ENCODE results near the gene PCK1. TPM values are rescaled to one million over a fixed set of nuclear protein-coding genes. Genes with fewer than 3 reads are reported as not detected.

The PCK1 gene
- polyA plus RNA-seq, 10 donors = 0.08 to 0.42 (median 0.18) TPM; not detected in 3

DNA sequence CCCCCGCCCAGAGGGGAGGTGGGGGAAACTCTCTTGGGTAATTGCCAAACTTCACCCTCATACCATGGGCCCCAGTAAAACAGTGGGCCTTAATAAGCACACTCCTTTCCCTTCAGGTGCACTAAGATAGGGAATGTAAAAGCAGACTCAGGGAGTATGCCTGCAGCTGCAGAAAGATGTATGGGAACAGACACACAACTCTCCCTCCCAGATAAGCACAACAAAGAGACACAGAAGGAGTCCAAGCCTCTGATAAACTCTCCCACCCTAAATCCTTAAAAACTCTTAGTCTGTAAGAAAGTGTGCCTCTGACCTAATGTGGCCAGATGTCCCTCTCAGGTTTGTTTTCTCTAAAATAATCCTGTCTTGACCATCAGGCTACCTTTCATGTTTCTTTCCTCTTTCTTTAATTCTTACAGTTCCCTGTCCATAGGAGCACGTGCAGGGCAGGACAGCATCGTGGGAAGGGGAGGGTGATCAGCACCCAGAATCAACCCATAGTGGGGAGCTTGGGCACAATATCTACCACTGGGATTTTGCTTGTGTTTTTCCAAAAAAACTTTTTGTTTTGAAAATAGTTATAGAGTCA lies 24.7 kb upstream of the PCK1 start:
- no peak for DNase-seq

DNA sequence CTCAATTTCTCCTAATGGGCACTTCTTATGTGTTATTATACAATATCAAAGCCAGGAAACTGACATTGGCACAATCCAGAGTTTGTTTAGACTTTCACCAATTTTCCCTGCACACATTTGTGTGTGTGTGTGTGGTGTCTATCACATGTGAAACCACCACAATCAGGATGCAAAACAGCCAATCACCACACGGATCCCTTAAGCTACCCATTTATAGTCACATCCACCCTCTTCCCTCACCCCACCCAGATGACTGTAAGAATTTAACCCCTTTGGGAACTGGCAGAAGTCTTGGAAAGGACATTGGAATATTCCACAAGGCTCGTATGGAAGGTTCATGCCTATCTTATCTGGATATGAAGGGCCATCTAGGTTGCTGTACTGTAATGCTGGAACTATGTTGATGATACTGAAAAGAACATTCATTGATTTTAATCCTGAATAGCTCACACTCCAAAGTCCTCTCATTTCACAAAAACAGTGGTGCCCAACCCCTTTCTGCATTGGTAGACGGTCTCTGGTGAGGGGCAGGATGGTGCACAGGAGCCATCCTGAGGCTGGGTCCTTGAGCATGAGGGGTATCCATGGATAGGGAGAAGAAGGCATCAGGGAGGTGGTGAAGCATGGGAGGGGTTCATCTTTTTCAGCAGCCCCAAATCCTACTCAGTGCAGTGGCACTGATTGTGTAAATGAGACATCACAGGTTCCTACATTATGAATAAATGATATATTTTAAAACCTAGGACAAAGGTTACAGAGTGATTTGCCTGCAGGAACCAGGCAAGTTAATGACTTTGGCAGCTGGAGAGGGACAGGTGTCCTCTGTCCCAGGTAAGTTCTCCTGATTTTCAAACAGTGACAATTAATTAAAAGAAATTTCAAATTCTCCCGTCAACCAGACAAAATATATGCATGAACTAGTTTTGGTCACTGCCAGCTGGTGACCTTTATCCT lies 23.9 kb upstream of the PCK1 start:
- no peak for DNase-seq

DNA sequence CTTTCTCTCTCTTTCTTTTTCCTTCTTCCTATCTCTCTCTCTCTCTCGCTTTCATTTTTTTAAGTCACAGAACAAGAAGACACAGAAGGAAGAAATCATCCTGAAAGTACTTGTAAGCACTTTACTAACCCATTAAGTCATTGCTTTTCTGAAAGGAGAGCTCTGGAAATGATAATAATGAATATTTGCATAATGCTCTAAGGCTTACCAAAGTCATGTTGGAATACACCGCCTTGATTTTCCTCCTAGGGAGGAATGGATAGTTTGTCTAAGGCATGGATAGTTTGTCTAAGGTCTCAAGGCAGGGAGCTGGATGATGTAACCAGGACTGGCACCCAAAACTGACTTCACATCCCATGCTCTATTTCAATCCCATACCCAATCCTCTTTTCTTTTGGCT lies 23.1 kb upstream of the PCK1 start:
- no peak for DNase-seq

DNA sequence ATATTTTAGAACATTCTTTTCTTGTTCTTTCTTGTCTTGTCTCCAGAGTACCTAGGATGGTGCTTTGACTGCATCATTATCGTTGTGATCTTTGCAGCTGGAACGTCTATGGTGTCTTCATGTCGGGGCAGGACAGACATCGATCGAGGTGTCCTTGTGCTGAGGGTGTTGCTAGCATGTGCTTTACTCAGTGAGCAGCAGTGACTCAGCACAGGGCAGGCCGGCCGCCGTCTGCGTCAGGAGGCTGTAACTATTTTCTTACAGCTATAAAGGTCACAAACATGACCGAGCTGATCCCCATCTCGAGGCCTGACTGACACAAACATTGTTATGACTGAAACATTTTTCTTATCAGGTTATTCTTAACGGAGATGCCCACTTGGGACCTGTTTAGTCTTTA lies 21.0 kb upstream of the PCK1 start:
- no peak for DNase-seq

DNA sequence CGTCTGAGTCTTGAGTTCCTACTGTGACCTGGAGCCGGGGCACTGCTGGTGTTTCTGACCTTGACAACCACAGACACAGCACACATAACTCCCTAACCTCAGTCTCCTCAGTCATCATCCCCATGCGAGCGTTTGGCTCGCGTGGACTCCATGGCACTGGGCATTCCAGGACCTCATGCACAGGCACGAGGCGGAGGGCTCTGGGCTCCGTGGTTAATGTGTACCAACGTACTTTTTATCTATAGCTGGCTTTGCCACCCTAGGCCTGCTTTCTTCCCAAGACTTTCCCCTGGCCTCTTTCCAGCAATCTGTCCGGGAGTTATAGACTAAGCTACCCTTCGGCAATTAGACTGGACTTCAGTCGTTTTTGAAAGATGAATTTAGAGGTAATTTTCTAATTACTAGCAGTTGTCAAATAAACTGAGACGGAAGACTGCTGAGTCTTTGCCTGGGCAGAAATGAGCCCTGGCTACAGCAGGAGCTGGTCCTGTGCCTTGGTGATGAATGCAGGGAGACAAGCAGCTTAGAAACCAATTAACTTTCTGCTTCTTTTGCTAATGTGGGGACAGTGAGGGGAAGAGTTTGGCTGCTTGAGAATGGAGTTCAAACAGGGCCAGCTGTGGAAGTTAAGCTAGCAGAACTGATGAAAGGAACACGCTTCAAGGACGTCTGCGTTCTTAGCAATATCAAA lies 19.9 kb upstream of the PCK1 start:
- DNase-seq = no peak

DNA sequence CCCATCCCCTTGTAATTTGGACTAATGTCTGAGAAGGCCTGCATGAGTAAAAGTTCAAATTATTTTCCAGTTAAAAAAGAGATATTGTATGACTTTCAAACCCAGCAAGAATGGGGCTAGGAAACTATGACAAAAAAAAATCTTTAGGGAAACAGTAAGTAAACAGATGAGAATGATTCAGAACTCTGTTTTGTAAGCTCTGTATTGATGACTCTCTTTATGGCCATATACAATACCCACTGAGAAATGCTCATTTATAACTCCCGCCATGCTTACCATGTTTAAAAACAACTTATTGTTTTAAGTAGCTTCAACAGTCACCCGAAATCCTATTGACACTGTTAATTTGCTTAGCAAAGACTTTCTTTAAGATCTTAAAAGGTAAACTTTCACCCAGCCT lies 17.2 kb upstream of the PCK1 start:
- no peak for DNase-seq

DNA sequence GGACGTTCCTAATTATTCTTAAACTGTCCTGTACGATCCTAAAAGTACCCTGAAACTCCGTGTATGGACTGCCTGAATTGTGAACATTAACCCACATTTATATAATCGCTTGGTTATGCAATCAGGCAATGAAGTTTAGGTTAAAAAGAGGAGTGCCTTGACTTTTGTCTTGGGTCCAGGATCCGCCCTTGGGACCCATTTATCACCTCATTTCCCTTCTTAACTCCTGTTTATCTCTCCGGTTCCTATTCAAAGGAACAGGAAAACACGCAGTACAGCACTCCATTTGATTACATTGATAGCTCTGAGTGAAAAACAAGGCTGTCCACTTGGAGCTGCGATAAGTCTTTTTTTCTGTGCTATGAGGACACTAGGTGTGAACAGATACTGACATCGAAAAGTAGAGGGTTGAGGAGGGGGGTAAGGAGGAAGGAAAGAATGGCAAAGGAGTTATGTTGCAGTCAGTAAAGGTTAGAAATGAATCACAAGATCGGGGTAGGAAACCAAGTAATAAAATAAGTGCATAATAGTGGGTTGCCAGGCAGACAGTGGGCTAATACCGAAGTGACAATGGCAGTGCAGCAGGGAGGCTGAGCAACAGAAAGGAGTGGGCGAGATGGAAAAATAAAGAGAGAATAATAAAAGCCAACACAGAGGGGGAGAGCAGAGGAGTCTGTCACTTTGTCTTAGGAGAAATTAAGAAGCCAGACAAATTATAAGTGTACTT lies 15.9 kb upstream of the PCK1 start:
- DNase-seq = peak in 1 of 3 donors; percentile 11

DNA sequence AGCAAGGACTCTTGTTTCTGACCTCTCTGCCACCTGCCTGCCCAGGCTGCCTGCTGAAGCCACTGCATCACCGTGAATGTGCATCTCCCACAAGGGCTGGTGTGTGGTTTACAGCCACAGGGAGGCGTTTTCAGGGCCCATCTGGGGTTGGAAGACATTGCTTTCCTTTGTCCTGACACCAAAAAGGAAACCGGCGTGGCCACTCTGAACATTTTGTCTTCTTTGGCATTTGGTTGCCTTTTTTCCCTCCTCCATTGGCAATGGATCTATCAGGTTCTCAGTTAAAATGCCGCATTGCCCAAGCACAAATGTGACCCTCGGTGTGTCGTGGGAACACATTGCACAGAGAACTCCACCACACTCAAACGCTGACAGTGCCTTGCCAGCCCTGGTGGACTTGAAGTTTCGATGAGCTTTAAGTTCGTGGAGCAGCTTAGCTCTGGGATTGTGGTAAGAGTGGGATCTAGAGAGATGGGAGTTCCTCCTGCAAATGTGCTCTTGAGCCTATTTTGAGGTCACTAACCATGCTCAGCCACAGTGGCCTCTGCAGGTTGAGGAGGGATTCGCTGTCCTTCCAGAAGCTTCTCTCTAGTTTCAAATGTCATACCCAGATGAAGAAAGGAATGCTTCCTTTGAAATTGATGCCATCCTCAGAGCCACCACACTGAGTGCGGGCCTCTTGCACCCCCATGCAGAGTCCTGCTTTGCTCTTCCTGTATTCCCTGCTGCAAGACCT lies 14.8 kb upstream of the PCK1 start:
- DNase-seq = no peak

DNA sequence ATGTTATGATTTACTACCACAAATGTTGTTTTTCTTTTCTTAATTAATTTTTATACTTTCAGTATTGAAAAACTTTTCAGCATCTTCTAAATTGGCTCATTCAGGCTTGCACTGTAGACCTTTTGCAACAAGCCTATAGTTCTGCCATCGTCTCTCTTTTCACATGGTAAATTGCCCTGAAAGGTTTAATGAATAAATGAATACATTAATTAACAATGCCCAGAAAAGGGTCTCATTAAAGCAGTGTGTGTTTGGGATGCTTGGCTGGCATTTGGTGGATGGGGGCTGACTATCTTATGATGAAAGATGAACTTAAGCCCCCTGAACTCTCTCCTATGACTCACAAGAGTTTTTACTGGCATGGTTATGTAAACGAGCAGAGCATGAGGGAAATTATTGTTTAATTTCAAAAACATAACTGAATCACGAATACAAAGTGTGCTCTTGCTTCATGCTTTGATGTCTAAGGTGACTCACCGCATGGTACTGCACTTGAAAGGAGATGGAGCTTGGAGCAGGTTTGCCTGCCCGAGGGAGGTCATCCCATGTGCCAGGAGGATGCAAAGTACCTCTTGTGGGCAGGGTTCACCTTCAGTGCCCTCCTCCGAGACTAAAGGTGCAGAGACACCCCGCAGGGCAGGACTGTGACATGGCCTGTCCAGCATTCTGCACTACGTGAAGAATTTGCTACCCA lies 13.8 kb upstream of the PCK1 start:
- DNase-seq = no peak

DNA sequence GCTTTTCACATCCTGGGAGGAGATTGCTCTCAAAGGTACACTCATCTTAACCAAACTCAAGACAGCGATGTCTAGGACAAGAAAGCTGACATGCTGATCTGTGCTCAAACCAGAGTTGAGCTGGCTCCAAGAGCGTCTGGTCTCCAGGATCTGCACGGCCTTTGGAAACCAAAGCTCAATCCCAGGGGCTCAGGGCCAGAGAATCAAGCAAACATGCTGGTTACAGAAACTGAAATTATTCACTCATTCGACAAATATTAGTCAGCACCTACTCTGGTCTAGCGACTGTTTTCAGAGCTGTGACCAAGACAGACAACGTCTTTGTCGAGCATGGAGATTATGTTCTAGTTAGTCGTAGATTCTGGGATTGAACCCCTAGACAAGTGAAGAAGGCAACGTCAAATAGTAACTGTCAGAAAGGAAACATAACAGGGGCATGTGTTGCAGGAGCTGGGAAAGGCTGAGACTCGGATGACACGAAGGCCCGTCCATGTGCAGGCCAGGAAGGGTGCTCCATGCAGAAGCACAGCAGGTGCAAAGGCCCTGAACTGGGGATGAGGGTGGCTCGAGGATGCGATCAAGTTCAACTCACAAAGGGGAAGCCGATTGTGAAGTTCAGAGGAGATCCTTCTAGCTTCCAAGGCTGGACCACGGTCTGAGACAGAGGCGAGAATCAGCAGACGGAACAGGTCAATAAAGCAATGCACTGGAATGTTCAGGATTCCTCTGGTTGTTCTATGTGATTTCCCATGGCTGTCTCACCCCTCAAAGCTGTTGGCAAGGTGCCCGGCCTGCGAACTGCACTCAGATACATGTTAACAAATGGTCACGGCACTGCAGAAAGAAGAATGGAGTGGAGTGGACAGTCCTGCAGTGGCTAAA lies 12.5 kb upstream of the PCK1 start:
- DNase-seq = peak in 2 of 3 donors; percentile 10 to 21

DNA sequence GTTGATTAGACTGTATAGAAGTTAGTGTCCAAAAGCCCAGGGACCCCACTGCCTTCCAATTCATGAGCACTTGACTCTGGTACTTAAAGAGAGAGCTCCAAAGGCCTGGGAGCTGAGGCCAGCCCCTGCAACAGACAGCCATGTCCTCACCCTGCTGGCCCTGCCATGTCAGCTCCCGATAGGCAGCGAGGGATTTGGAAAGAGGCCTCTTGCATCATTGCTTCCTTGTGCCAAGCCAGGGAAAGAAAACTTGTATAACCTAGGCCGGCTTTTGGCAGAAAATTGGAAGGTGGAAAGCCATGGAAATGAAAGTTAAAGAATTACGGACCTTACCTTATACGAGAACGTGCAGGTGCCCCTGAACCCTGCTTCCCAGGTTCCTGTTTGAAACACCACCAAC lies 8.4 kb upstream of the PCK1 start:
- DNase-seq = no peak

DNA sequence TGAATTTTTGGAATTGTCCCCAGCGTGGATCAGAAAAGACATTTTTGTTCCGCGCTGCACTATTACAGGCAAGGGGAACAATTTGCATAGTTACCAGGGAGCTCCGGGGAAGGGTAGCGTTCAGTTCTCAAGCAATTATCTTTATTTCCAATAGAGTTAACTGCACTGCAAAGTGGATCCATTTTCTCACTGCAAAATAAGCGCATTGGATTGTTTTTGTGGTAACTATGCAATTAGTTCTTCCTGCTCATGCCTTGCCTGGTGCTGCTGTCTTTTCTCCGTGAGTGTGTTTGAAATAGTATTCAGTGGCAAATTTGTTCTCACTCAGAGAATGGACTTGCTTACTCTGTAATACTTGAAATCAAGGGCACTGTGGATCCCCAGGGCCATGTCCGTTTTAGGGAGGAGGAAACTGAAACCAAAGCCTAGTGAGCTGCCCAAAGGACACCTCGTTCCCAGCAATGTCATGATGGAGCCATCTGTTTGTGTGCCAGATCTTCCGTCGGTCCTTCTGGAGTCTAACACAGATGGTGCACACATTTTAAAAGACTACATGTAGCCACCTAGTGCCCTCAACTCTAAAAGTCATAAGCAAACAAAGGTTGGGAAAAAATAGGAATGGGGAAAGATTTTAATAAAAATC lies 7.4 kb upstream of the PCK1 start:
- DNase-seq = no peak

DNA sequence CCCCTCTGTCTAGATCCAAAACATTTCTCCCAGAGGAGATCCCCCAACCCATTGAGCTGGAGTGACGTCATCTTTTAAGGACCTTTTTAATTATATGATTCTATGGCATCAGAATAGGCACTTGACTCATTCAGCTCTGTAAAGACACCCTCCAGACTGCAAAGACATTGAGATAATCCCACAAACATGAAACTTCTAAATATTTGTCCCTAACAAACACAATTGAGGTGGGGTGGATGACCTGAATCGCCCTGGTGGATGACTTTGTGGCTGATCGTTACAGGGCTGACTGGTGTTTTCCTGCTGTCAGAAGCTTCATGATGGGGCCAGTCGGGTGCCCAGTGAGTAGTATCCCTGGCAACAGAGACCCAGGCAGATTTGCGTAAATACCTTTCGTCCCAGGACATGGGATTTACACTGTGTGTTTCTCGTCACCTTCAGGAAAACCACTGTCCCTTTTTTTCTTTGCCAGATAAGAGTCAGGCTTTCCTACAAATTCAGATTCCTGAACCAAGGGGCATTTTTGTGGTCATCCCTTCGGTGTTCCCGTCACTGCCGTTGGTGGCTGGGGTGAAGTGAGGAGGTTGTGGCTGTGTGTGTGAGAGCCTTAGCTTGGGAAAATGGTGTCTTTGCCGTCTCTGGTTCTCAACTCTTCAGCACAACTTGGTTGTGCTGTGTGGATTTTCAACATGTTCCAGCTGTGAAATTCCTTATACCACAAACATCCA lies 5.3 kb upstream of the PCK1 start:
- DNase-seq = no peak

DNA sequence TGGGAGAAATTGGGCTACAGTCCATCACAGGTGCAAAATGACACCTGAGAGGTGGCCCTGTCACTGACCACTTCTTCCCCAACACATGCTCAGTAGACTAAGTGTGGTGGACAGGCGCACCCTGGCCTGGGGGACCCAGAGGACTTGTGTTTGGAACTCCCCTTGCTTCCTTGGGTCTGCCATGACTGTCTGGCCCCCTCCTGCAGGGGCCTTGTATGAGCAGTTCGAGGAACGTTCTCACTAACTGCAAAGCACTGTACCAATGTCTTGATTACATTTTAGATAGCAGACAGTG lies 4.0 kb upstream of the PCK1 start:
- DNase-seq = no peak

DNA sequence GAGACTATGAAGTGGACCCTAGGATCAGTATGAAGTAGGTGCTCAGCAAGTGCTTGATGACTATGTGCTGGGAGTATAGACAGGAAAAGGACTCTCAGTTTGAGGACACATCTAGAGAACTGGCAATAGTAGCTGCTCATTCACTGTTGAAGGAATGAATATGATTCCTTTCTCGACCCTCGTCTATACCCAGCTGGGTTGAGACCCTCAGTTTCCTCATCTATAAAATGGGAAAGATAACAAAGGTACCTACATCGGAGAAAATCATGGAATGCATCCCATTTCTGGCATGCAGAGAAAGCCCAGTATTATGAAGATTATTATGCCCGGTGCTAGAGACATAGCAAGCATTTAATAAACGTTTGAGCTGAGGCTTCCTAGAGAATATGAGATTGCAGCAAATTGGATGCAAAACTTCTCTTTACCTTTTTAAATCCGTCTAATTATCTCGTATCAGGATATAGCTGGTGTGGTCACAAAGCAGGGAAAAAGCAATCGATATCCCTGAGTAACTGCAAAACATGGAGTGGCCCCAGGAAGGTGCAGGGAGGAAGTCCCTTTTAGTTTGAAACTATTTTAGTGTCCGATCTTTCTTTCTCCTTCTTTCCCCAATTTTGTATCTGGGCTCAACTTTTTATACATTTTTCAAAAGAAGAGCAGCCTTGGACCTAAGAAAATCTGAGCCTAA lies 2.8 kb upstream of the PCK1 start:
- DNase-seq = no peak

DNA sequence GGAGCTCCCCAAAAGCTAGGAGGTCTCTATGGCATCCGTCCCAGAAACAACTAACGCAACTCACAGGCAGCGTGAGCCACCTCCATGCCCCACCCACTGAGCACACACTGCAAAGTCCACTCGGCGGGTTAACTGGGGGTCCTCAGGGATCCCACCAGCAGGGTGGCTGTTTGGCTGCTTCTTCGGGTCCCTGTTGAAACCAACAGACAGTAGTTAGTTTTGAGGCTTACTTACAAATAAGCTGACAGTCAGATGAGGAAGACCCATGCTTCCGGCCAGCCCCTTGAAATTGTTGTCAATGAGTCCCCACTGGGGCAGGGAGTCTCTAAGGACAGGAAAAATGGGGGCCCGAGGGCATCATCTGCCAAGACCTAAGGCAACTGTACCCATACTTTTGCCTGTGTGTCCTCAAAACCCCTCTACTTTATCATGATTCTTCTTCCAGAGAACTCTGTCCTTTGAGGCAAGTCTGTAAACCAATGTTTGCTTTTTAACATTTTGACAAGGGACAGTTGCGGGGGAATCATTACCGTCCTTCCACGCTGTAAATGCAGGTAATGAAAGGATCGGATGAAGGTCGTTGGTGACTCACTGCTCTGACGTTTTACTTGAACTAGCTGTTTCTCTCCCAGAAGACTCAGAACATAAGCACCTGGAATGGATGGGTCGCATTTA lies 2.2 kb upstream of the PCK1 start:
- no peak for DNase-seq

DNA sequence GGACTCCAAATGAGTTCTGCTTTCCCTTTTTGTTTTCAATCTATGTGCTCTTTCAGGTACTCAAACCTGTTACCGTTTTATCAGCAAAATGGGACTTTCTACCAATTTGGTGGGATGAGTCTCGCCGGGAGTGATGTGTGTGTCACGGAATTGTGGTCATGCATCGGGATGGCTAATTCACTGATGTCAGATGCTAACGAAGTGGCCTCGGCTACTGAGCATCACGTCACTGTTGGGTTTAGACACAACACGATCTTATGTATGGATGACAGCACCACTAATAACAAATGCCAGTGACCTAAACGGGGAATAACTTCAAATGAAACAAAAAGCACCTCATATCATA lies 1.6 kb upstream of the PCK1 start:
- DNase-seq = no peak
